ENCODE data around the gene PABPN1L. TPM values are rescaled to one million over a fixed set of nuclear protein-coding genes. Genes with fewer than 3 reads are reported as not detected.

The PABPN1L gene
- total RNA-seq, 1 donor from 2014 or later, result 0.40 TPM

DNA sequence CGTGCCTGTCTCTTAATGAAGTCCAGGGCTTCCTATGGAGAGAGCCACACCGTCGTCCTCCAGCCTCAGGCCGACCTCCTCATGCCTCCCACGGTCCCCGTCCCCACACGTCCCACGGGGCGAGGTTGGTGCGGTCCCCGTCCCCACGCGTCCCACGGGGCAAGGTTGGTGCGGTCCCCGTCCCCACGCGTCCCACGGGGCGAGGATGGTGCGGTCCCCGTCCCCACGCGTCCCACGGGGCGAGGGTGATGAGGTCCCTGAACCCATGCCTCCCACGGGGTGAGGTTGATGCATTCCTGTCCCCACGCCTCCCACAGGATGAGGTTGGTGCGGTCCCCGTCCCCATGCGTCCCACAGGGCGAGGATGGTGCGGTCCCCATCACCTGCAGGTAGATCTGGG lies 30.6 kb downstream of the PABPN1L start:
- DNase-seq (ENCODE audit: low spot score in 2 of 2, unreplicated experiment in 2 of 2), result no peak
- H3K9me3 Mint-ChIP-seq, result no peaks in the 10 kb centered on the region
- H3K4me1 Mint-ChIP-seq, result no peaks in the 10 kb centered on the region
- TF ChIP-seq CTCF (IDR thresholded peaks at IDR 0.05; ENCODE audit: unreplicated experiment), result no peak
- H3K27ac Mint-ChIP-seq, result no peak overlapping the region
- no peaks in the 10 kb centered on the region for H3K27me3 Mint-ChIP-seq (ENCODE audit: low read depth)
- H3K4me3 Mint-ChIP-seq, result no peak overlapping the region
- peaks cover 4% of the 10 kb centered on the region for H3K36me3 Mint-ChIP-seq

DNA sequence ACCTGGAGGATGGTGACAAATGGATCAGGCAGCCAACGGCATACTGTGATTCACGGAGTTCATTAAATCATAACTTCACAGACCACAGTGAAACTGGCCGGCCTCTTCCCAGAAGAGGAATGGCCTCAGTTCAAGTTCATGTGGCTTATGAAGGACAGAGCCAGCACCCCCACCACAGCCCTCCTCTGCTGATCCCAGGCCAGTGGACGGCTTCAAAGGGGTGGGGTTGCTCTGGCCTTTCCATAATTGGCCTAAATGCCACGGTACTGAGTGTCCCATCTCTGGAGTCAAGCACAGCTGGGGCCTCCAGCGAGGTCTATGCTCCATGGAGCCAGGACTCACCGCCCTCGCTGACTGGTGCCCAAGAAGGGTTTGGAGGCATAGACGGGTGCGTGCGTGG lies 31.1 kb downstream of the PABPN1L start:
- TF ChIP-seq CTCF (IDR thresholded peaks at IDR 0.05; ENCODE audit: unreplicated experiment), result no peak
- no peaks in the 10 kb centered on the region for H3K27me3 Mint-ChIP-seq (ENCODE audit: low read depth)
- H3K4me1 Mint-ChIP-seq, result no peaks in the 10 kb centered on the region
- no peaks in the 10 kb centered on the region for H3K9me3 Mint-ChIP-seq
- H3K4me3 Mint-ChIP-seq, result no peak overlapping the region
- H3K27ac Mint-ChIP-seq, result no peak overlapping the region
- DNase-seq (ENCODE audit: low spot score in 2 of 2, unreplicated experiment in 2 of 2), result no peak
- peaks cover 4% of the 10 kb centered on the region for H3K36me3 Mint-ChIP-seq

- H3K4me1 Mint-ChIP-seq, result peaks cover 2% of the 10 kb centered on the region
- no peak overlapping the region for H3K27ac Mint-ChIP-seq
- H3K27me3 Mint-ChIP-seq (ENCODE audit: low read depth), result no peaks in the 10 kb centered on the region
- no peaks in the 10 kb centered on the region for H3K9me3 Mint-ChIP-seq
- no peak for TF ChIP-seq CTCF (IDR thresholded peaks at IDR 0.05; ENCODE audit: unreplicated experiment)
- no peak overlapping the region for H3K4me3 Mint-ChIP-seq
- DNase-seq (ENCODE audit: low spot score in 2 of 2, unreplicated experiment in 2 of 2), result no peak
- peaks cover 4% of the 10 kb centered on the region for H3K36me3 Mint-ChIP-seq
These were observed 31.8 kb downstream of the PABPN1L start for GRCh38 chr16:88834670-88835069.

GRCh38 chr16:88833086-88833485 lies 33.4 kb downstream of the PABPN1L start:
- peaks cover 4% of the 10 kb centered on the region for H3K36me3 Mint-ChIP-seq
- no peaks in the 10 kb centered on the region for H3K27me3 Mint-ChIP-seq (ENCODE audit: low read depth)
- H3K4me3 Mint-ChIP-seq, result no peak overlapping the region
- TF ChIP-seq CTCF (IDR thresholded peaks at IDR 0.05; ENCODE audit: unreplicated experiment), result no peak
- no peaks in the 10 kb centered on the region for H3K9me3 Mint-ChIP-seq
- peaks cover 2% of the 10 kb centered on the region for H3K4me1 Mint-ChIP-seq
- no peak overlapping the region for H3K27ac Mint-ChIP-seq
- DNase-seq (ENCODE audit: low spot score in 2 of 2, unreplicated experiment in 2 of 2), result no peak

GRCh38 chr16:88831838-88832237 lies 34.6 kb downstream of the PABPN1L start:
- no peak for TF ChIP-seq CTCF (IDR thresholded peaks at IDR 0.05; ENCODE audit: unreplicated experiment)
- H3K4me1 Mint-ChIP-seq, result peaks cover 2% of the 10 kb centered on the region
- H3K27me3 Mint-ChIP-seq (ENCODE audit: low read depth), result no peaks in the 10 kb centered on the region
- no peaks in the 10 kb centered on the region for H3K9me3 Mint-ChIP-seq
- no peak overlapping the region for H3K4me3 Mint-ChIP-seq
- no peak overlapping the region for H3K27ac Mint-ChIP-seq
- no peak for DNase-seq (ENCODE audit: low spot score in 2 of 2, unreplicated experiment in 2 of 2)
- peaks cover 4% of the 10 kb centered on the region for H3K36me3 Mint-ChIP-seq

- no peak for DNase-seq (ENCODE audit: low spot score in 2 of 2, unreplicated experiment in 2 of 2)
- no peak for TF ChIP-seq CTCF (IDR thresholded peaks at IDR 0.05; ENCODE audit: unreplicated experiment)
- H3K27ac Mint-ChIP-seq, result no peak overlapping the region
- peaks cover 2% of the 10 kb centered on the region for H3K4me1 Mint-ChIP-seq
- H3K9me3 Mint-ChIP-seq, result no peaks in the 10 kb centered on the region
- no peaks in the 10 kb centered on the region for H3K27me3 Mint-ChIP-seq (ENCODE audit: low read depth)
- no peak overlapping the region for H3K4me3 Mint-ChIP-seq
- H3K36me3 Mint-ChIP-seq, result peaks cover 4% of the 10 kb centered on the region
These were observed 35.7 kb downstream of the PABPN1L start for GRCh38 chr16:88830783-88831182.
